CD14-positive monocyte (primary cell): Measurements from ENCODE around the gene CARD19. TPM values are rescaled to one million over a fixed set of nuclear protein-coding genes. Genes with fewer than 3 reads are reported as not detected.

Experiments
- DNase-seq, 3 donors: peaks; one replicate each; pipeline ENCODE4 v3.0.0-alpha.2; 2011 to 2022
- H2AFZ ChIP-seq: 2 replicates; pipeline ENCODE4 v1.6.0; 2012; ENCODE audit warnings: mild to moderate bottlenecking, low read depth, low read length, inconsistent platforms; ENCODE audit not compliant: insufficient read depth, poor library complexity, severe bottlenecking
- H3K27ac ChIP-seq, 2 donors: 1 replicate in 1 of 2; 2 replicates in 1 of 2; pipeline ENCODE4 v1.5.1; 2012 to 2013; ENCODE audit warnings: low read length in 2 of 2, control low read depth in 1 of 2, inconsistent platforms in 1 of 2, low read depth in 1 of 2, mild to moderate bottlenecking in 1 of 2
- H3K27me3 ChIP-seq, 2 donors: one replicate each; pipeline versions ENCODE4 v1.6.0 to v1.6.1; 2011 to 2013; ENCODE audit warnings: low read length in 2 of 2; ENCODE audit not compliant: control insufficient read depth in 2 of 2, insufficient read depth in 2 of 2
- H3K36me3 ChIP-seq, 2 donors: replicated peaks in 1 of 2; 1 replicate in 1 of 2; 2 replicates in 1 of 2; pipeline versions ENCODE4 v1.5.1 to v1.6.1; 2012 to 2013; ENCODE audit warnings: low read length in 2 of 2, control low read depth in 1 of 2, inconsistent platforms in 1 of 2, mild to moderate bottlenecking in 1 of 2; ENCODE audit not compliant: insufficient read depth in 2 of 2, control insufficient read depth in 1 of 2
- H3K4me1 ChIP-seq, 2 donors: 1 replicate in 1 of 2; 2 replicates in 1 of 2; pipeline versions ENCODE4 v1.5.1 to v1.6.1; 2012 to 2013; ENCODE audit warnings: low read length in 2 of 2, control low read depth in 1 of 2, inconsistent platforms in 1 of 2, mild to moderate bottlenecking in 1 of 2, moderate library complexity in 1 of 2; ENCODE audit not compliant: insufficient read depth in 2 of 2, control insufficient read depth in 1 of 2
- H3K4me2 ChIP-seq: replicated peaks from 2 replicates; pipeline ENCODE3; 2012; ENCODE audit warnings: low read length, moderate library complexity, mild to moderate bottlenecking; ENCODE audit not compliant: poor library complexity, severe bottlenecking; ENCODE audit errors: extremely low read depth
- H3K4me3 ChIP-seq, 3 experiments: fragments of 200-600 bp in 1 of 3; sonication (generic) in 1 of 3; replicated peaks in 1 of 3; 1 replicate in 2 of 3; 2 replicates in 1 of 3; pipeline ENCODE4 v1.5.1; 2011 to 2013; ENCODE audit warnings: low read length in 3 of 3, mild to moderate bottlenecking in 3 of 3, control low read depth in 2 of 3, low read depth in 2 of 3, inconsistent platforms in 1 of 3, moderate library complexity in 1 of 3
- H3K79me2 ChIP-seq: 2 replicates; pipeline ENCODE4 v1.6.0; 2012; ENCODE audit warnings: mild to moderate bottlenecking, control low read depth, inconsistent platforms, low read length, moderate library complexity; ENCODE audit not compliant: insufficient read depth
- H3K9ac ChIP-seq: 2 replicates; pipeline ENCODE4 v1.6.0; 2017; ENCODE audit warnings: low read length, mild to moderate bottlenecking; ENCODE audit not compliant: insufficient read depth, poor library complexity, severe bottlenecking
- H3K9me3 ChIP-seq, 2 donors: replicated peaks in 1 of 2; 1 replicate in 1 of 2; 2 replicates in 1 of 2; pipeline versions ENCODE4 v1.5.1 to v1.6.1; 2012 to 2013; ENCODE audit warnings: low read length in 2 of 2, control low read depth in 1 of 2; ENCODE audit not compliant: control insufficient read depth in 1 of 2, insufficient read depth in 1 of 2
- H4K20me1 ChIP-seq: 2 replicates; pipeline ENCODE4 v1.6.0; 2012; ENCODE audit warnings: mild to moderate bottlenecking, low read length, control low read depth, moderate library complexity; ENCODE audit not compliant: insufficient read depth
- H3K27ac Mint-ChIP-seq, 7 donors: one replicate each; pipeline ENCODE4 v1.8.0; 2020; ENCODE audit warnings: mild to moderate bottlenecking in 7 of 7, mixed read lengths in 7 of 7, moderate library complexity in 6 of 7, inconsistent platforms in 2 of 7
- H3K27me3 Mint-ChIP-seq, 3 donors: one replicate each; pipeline ENCODE4 v1.8.0; 2021 to 2022; ENCODE audit warnings: low read depth in 3 of 3, mild to moderate bottlenecking in 3 of 3, mixed read lengths in 3 of 3, moderate library complexity in 3 of 3, inconsistent platforms in 1 of 3
- H3K36me3 Mint-ChIP-seq, 2 donors: one replicate each; pipeline ENCODE4 v1.8.0; 2020; ENCODE audit warnings: mixed read lengths in 2 of 2, inconsistent platforms in 1 of 2, mild to moderate bottlenecking in 1 of 2
- H3K4me1 Mint-ChIP-seq: one replicate; pipeline ENCODE4 v1.8.0; 2020; ENCODE audit warnings: mild to moderate bottlenecking, mixed read lengths
- H3K4me3 Mint-ChIP-seq, 2 donors: one replicate each; pipeline ENCODE4 v1.8.0; 2020; ENCODE audit warnings: mild to moderate bottlenecking in 2 of 2, mixed read lengths in 2 of 2, moderate library complexity in 1 of 2
- H3K9me3 Mint-ChIP-seq, 7 donors: one replicate each; pipeline ENCODE4 v1.8.0; 2020 to 2022; ENCODE audit warnings: mixed read lengths in 7 of 7, mild to moderate bottlenecking in 6 of 7, moderate library complexity in 6 of 7, inconsistent platforms in 2 of 7
- CTCF ChIP-seq: fragments of 200-600 bp; IDR thresholded peaks from one replicate; pipeline ENCODE4 v1.8.0; 2022; ENCODE audit warnings: antibody characterized with exemption, mild to moderate bottlenecking
- WGBS: methylation state at CpG from one replicate; pipeline ENCODE4 v1.1.5; 2013; ENCODE audit warnings: missing lambda C conversion rate; ENCODE audit not compliant: insufficient coverage; 5-methylcytosine and 5-hydroxymethylcytosine counted together
- intact Hi-C, 2 donors: fragments of 100-400 bp; cut with micrococcal nuclease; formaldehyde crosslinking; loops; one replicate each; pipeline versions ENCODE4 v1.15.0 to v1.15.1; 2023
- polyA plus RNA-seq, 3 donors: library from polyadenylated mRNA; depleted of rRNA in 1 of 3; unstranded in 2 of 3; stranded (reverse) in 1 of 3; fragments of 300-500 nt in 2 of 3; fragments of >200 nt in 1 of 3; fragmentation: Illumina TruSeq in 2 of 3; gene quantifications; 1 replicate in 2 of 3; 2 replicates in 1 of 3; pipeline ENCODE4 v1.2.3, GENCODE V29; 2012 to 2021

Gene CARD19
- polyA plus RNA-seq, 3 donors, result 130 to 506 (median 137) TPM

GRCh38 chr9:93061791-93062763 lies 33.9 kb upstream of the CARD19 start:
- no peak overlapping the region for H3K4me3 ChIP-seq
- H3K4me2 ChIP-seq, result no peak overlapping the region
- H4K20me1 ChIP-seq, result no peaks in the 10 kb centered on the region
- H3K79me2 ChIP-seq, result peaks cover 40% of the 10 kb centered on the region
- H3K9me3 ChIP-seq, result no peaks in the 10 kb centered on the region
- TF ChIP-seq CTCF, result no peak
- H2AFZ ChIP-seq, result no peak overlapping the region
- 82% methylated on average over 13 of the region's 19 CpGs for WGBS
- peak overlapping the region in 3 of 7 donors; percentile 30 to 68 (median 60) for H3K27ac Mint-ChIP-seq
- peaks cover 48 to 74% of the 10 kb centered on the region in 2 donors for H3K4me1 ChIP-seq
- peaks cover 0 to 3% (median 0%) of the 10 kb centered on the region in 7 donors for H3K9me3 Mint-ChIP-seq
- peaks cover 71% of the 10 kb centered on the region for H3K4me1 Mint-ChIP-seq
- no peak overlapping the region for H3K9ac ChIP-seq
- H3K36me3 Mint-ChIP-seq, result peaks cover 11 to 14% of the 10 kb centered on the region in 2 donors
- no peak overlapping the region for H3K27ac ChIP-seq
- peaks cover 2 to 8% (median 4%) of the 10 kb centered on the region in 3 donors for H3K27me3 Mint-ChIP-seq
- no peaks in the 10 kb centered on the region for H3K27me3 ChIP-seq
- H3K4me3 Mint-ChIP-seq, result no peak overlapping the region
- DNase-seq, result no peak
- H3K36me3 ChIP-seq, result no peaks in the 10 kb centered on the region
- intact Hi-C loops, result no loop called here

DNA sequence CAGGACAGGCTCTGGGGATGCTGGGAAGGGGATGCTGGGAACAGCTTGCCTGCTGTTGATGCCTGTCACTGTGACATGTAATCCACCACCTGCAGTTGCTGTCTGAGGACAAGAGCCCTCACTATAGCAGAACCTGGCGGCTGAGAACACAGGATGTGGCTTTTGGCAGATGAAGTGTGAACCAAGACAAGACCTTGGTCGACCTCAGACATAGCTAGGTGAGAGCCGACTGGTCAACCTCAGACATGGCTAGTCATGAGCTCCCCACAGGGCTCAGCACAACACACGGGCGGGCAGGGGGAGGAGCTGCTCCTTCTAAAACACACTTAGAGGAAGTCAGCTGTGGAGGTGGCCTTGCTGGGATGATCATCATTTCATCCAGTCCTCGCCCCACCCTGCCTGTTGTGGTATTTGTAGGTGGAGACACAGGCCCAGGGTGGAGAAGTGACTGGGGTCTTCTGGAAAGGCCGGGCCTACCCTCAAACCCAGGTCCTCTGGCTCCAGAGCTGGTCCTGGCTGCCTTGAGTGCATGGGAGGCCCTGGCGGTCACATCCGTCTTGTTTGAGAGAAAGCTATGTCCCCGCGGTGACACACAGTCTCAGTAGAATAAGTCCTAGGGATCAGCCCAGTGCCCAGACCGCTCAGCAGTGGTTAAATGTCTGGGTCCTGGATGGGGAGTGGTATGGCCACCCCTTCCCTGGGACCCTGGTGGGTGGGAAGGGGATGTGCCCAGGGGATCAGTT lies 31.5 kb upstream of the CARD19 start:
- Mint-ChIP-seq H3K4me3 (peak overlapping the region; percentile 27 to 78), H3K9me3 (peaks cover 0 to 3% (median 0%) of the 10 kb centered on the region in 7 donors), H3K4me1 (peaks cover 62% of the 10 kb centered on the region), H3K27me3 (peaks cover 0 to 9% (median 2%) of the 10 kb centered on the region in 3 donors), H3K27ac (peak overlapping the region; percentile 60 to 86 (median 75)), H3K36me3 (peaks cover 11 to 29% of the 10 kb centered on the region in 2 donors)
- Histone ChIP-seq H4K20me1 (no peaks in the 10 kb centered on the region), H3K4me3 (peak overlapping the region in 1 of 3 experiments; percentile 47), H3K79me2 (peaks cover 40% of the 10 kb centered on the region), H3K27me3 (no peaks in the 10 kb centered on the region), H3K9me3 (no peaks in the 10 kb centered on the region), H3K4me1 (peaks cover 43 to 60% of the 10 kb centered on the region in 2 donors), H3K36me3 (no peaks in the 10 kb centered on the region), H2AFZ (peak overlapping the region; percentile 31), H3K9ac (no peak overlapping the region), H3K4me2 (peak overlapping the region; percentile 55), H3K27ac (peak overlapping the region in 1 of 2 donors; percentile 49)
- intact Hi-C loops, result loop anchor here in 1 of 2 donors (2.0 kb wide), 1 partner anchor 30 kb away; no protein-coding TSS in a partner anchor
- TF ChIP-seq CTCF, result no peak
- whole genome bisulfite sequencing, result 52% methylated on average over 7 of the region's 12 CpGs
- DNase-seq, result peak; percentile 58 to 75 (median 74)
